GM21360 (cell line): ENCODE data around the gene NEGR1.

Experiments
- ATAC-seq: cut with Tn5 transposase; IDR thresholded peaks from one replicate; pipeline ENCODE4 v1.9.1; 2021; ENCODE audit warnings: mild to moderate bottlenecking, moderate library complexity; ENCODE audit not compliant: unreplicated experiment

The NEGR1 gene

DNA sequence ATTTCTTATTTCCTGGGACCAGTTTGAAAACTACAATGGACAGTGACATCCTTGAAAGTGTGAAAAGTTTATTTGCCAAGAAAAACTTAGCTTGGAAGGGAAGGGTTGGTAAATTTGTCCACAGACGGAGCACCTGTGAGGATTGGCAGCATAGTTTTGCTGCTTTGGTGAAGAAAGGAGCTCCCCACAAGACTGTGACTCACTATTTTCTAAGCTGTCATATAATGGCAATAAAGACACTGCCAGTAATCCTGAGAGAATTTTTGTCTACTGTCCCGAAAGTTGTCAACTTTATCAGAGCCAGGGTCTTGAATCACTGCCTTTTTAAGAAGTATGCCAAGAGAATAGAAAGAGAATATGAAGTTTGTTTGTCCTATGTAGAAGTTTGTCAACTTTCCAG is 230.8 kb downstream of the NEGR1 start:
- ATAC-seq = no peak

- no peak for ATAC-seq
Measured at GRCh38 chr1:72050551-72050950, 231.8 kb downstream of the NEGR1 start.

GRCh38 chr1:72037745-72038343 is 244.5 kb downstream of the NEGR1 start:
- no peak for ATAC-seq

DNA sequence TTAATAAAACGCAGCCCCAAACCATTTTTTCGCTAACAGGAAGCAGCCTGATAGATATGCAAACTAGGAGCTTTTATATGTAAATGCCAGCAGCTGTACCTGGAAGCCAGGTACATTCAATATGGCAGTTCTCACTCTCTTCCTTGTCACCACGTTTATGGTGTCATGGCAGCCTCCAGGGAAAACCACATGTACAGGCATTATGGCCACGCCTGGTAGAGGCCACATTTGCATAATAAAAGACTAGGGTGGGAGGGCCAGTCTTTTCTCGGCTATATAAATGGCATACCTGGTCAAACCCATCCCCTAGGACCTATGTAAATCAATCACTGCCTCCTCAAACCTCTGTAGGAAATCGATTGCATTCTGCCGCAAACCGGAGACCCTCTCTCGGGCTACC is 247.5 kb downstream of the NEGR1 start:
- no peak for ATAC-seq

DNA sequence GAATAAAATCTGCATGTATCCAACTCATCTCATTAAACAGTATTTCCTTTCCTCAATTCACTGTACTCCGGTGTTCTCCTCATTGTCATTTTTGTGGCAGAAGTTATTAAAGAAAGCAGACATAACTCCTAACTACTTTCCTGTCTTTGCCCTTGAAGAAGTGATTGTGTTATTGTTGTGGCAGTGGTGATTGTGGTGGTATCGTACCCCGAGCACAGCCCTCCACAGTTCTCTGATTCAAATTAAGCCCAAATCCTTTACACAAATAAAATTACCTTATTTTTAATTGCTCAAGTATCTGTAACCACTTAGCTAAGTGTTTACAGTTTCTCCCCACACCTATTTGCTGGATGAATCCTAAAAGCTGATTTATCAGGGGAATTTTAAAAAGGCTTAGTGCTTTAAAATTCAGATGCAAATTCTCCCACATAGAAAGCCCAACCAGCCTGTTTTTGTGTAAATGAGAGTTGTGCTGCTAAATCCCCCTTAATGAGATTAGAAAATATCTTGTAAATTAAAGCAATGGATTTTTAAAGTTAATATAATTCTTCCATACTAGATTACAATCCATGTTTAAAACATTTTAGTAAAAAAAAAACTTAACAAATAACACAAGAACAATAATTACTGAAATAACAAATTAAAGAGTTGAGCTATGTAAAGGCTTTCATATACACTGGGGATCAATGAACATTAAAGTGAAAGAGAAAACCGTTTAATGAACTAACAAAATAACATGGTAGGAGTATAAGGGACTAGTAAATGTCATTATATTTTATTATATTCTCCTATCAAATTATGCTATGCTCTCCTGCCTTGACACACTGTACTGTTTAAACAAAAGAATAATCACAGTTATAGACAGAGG is 259.0 kb downstream of the NEGR1 start:
- no peak for ATAC-seq

DNA sequence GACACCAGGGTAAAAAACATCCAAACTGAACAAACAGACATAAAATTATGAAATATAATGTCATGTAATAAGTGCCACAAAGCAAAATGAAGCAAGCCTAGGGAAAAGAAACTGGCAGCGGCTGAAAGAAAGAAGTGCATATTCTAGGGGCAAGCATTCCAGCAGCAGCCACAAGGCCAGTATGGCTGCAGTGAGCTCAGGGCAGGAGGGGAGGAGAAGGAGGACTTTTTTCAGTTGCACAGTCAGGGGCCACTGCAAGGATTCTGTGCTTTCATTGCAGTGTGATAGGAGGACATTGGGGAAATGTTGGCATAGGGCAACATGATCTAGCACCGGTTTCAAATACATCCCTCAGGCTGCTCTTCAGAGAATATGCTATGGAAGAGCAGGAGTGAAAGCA is 263.8 kb downstream of the NEGR1 start:
- no peak for ATAC-seq

GRCh38 chr1:72015006-72015405 is 267.3 kb downstream of the NEGR1 start:
- ATAC-seq = no peak

GRCh38 chr1:72013161-72013560 is 269.2 kb downstream of the NEGR1 start:
- no peak for ATAC-seq

- ATAC-seq = no peak
Measured at GRCh38 chr1:72011721-72012120, 270.6 kb downstream of the NEGR1 start.

DNA sequence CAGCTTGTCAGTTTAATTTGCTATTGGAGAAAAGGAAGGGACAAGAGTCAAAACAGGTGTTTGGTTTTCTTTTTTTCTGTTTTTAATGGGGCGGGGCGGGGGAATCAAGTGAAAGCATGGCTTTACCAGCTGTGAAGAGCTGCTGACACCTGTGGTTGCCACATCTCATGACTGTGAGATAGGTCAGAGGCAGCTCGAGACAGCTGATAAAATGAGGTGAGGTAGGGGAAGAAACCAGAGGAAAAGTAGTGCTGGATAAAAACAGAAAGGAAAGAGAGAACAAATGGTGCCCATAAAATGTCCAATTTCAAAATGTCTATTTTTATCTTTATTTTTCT is 272.3 kb downstream of the NEGR1 start:
- no peak for ATAC-seq

DNA sequence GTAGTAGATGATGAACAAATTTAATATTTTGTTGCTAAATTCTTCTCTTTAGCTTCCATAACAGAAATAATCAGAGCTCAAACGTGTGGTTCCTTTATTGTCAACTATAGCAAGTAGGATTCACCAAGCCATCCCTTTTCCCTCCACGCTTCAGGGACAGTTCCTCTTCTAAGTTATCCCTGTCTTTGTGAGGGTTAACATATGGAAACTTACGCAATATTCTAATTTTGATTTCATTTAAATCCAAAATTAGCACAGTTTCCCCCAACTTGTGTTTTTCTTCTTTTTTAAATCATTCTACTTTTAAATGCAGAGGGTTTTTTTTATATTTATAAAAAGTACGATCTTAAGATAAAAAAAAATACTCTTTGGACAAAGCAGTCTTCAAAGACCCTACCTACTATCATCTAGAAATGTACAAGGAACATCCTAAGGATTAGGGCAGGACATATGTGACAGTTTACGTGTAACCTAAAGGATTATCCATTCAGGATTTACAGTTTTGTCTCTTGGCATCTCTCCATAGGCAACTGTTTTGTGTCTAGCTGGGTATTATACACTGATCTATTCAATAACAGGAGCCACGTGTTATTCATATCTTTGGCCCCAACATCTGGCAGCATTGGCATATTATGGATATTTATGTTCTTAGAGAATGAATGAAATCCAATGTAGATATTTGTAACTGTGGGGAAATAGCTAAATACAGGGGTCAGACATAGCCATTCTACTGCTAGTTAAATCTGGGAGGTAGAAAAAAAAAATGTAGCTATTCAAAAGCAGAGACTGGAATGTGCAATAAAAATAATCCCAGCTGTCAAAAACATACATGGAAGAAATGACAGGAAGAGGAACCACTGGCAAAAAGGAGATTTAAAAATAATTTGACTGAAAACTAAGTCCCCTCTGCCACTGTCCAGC is 272.9 kb downstream of the NEGR1 start:
- ATAC-seq = no peak

GRCh38 chr1:72007312-72007711 is 275.0 kb downstream of the NEGR1 start:
- ATAC-seq = no peak

DNA sequence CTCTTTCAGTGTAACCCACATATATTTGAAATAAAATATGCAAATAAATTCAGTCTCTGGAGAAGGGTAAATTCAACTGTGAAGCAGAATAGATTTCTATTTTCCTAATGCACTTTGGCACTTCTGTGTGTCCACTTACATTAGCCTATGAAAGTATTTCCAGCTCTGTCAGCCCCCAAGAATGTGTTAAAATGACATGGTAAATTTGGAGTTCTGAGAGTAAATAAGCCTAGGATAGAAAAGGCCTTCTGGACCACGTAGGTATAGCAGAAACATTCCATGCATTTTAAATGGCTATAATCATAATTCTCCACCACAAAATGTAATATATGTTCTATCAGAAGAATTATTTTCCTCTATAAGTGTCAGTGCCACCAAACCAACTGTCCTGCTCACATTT is 276.2 kb downstream of the NEGR1 start:
- ATAC-seq = no peak

DNA sequence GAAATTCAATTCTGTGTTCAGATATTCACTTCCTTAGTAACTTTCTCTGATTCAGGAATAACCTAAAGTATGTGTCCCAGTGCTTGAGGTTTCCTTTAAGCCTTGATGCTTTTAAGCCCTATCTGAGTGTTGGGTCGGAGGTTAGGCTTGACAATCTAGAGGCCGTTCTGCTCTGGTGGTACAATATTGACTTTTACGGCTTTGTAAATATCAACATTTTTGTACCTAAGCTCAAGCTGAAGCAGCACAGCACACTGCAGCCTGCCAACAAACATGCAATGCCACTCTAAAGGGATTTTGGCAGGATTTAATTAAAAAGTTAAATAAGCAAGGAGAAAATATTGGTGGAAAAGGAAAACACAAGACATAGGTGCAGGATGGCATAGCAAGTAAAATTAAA is 279.2 kb downstream of the NEGR1 start:
- no peak for ATAC-seq

DNA sequence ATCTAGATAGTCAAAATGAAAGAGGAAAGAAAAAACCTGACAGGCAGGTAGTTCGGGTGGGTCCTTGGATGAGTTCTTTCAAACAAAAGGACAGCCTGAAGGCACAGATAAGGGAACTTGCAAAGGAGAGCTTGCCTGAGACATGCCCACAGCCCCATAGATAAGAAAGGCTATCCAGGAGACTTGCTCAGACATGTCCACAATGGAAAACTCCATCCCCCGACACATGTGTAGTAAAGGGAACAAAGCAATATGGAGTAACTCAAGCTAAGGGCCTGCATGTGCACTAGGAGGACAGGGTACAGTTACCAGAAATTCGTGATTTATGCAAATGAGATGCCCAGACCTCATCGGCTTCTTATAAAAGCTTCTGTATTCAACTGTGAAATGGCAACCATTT is 281.5 kb downstream of the NEGR1 start:
- ATAC-seq = no peak

DNA sequence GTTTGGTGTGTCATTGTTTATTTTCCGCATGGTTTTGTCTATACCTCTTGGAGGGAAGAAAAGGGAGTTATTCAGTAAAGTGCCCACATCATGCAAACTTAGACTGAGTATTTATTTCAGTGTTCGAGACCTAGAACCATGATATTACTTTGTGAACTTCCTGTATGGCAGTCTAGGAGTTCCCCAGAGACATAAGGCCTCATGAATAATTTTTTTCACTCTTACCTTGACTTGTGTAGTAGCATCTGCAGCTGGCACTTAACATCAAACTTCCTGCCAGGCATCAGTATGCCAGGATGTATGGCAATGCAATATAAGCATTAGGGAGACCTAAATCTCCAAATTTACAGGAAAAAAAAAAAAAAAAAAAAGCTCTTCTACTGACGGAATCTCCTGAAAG is 287.7 kb downstream of the NEGR1 start:
- ATAC-seq = no peak

DNA sequence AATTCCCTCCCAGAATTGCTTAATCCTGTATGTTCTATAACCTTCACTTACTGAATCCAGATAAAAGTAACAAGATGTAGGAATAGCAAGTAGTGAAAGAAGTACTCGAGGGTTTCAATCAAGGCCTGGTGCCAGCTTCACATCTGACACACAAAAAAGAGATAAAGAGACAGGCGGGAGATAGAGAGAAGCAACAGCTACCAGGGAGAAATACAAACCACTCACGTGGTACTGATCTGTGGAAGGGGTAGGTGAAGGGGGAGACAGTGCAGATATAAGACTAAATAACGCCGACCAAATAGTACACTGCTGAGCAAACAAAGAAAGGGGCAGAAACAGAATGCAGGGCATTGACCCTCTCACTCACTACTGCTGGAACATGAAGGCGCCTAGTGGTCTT is 295.2 kb downstream of the NEGR1 start:
- no peak for ATAC-seq

DNA sequence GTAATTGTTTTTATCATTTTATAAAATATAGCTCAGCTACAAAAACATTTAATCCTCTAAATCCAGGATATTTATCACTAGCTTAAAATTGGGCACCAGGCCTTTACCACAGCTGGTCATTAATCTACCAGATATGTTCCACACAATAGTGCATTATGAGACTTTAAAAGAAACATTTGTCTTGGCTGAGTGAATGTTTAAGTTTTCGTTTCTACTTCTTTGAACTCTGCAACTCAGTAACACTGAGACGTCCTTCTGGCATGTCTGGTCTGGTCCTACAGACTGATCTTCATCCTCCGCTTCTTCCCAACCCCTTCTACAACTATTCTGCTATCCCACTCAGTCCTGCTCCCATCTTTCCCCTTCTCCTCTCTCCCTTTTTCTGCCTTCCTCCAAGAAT is 296.2 kb downstream of the NEGR1 start:
- ATAC-seq = no peak

GRCh38 chr1:71980556-71980955 is 301.8 kb downstream of the NEGR1 start:
- ATAC-seq = no peak

- ATAC-seq = no peak
Measured at GRCh38 chr1:71979882-71980281, 302.5 kb downstream of the NEGR1 start.

GRCh38 chr1:71967670-71968069 is 314.7 kb downstream of the NEGR1 start:
- no peak for ATAC-seq

- ATAC-seq = no peak
Measured at GRCh38 chr1:71964188-71964587, 318.2 kb downstream of the NEGR1 start.
